Right atrium auricular region (tissue), 2 donors: Measurements from ENCODE around the gene HK3. TPM values are rescaled to one million over a fixed set of nuclear protein-coding genes. Genes with fewer than 3 reads are reported as not detected.

Source experiments
- DNase-seq: peaks from one replicate; pipeline ENCODE4 v3.0.0-alpha.2; 2019; ENCODE audit warnings: low spot score
- H3K27ac ChIP-seq, 2 donors: fragments of 200-600 bp; sonication (generic); 1 replicate in 1 of 2; 2 replicates in 1 of 2; pipeline ENCODE4 v1.5.1; 2016 to 2019
- H3K27me3 ChIP-seq, 2 donors: fragments of 200-600 bp; sonication (generic); one replicate each; pipeline versions ENCODE4 v1.5.1 to v1.6.0; 2017 to 2019
- H3K36me3 ChIP-seq: fragments of 200-600 bp; sonication (generic); one replicate; pipeline ENCODE4 v1.5.1; 2016
- H3K4me1 ChIP-seq, 2 donors: fragments of 200-600 bp; sonication (generic); one replicate each; pipeline versions ENCODE4 v1.5.1 to v1.6.0; 2017 to 2019
- H3K4me3 ChIP-seq, 2 donors: fragments of 200-600 bp; sonication (generic); 1 replicate in 1 of 2; 2 replicates in 1 of 2; pipeline ENCODE4 v1.5.1; 2017 to 2019; ENCODE audit warnings: mild to moderate bottlenecking in 1 of 2, moderate library complexity in 1 of 2
- H3K9me3 ChIP-seq, 2 donors: fragments of 200-600 bp; sonication (generic); one replicate each; pipeline ENCODE4 v1.5.1; 2019
- total RNA-seq, 2 donors: library from RNA; depleted of rRNA; stranded (reverse); fragments of >200 nt; gene quantifications; one replicate each; pipeline ENCODE4 v1.1.0, GENCODE V29; 2016
- TF ChIP-seq, protein P1 (sequence below), 2 donors: fragments of 200-600 bp; sonication (generic); IDR thresholded peaks; one replicate each; pipeline ENCODE4 v1.5.1; 2019; ENCODE audit warnings: antibody characterized with exemption in 2 of 2

Gene HK3
- total RNA-seq, 2 donors from 2014 or later = 0.85 to 4.4 TPM

DNA sequence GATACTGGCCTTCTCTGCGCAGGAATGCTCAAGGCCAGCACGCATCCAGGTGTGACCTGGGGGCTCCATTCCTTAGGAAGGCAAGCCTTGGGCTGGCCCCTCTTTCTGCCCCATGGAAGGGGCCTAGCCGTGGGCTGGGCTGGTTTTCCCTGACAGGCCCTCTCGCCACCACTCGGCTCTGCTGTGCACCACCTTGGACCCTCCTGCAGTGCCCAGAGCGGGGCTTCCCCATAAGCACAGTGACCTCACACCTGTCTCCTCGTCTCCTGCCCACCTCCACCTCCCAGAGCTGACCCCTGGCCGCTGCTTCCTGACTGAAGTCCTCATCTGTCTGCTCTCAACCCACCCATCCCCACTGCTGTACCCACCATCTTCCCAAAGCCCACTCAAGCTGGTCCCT, 67.7 kb downstream of the HK3 start:
- Histone ChIP-seq H3K4me1 (no peaks in the 10 kb centered on the region), H3K36me3 (no peaks in the 10 kb centered on the region), H3K27ac (no peak overlapping the region), H3K4me3 (no peak overlapping the region), H3K27me3 (no peaks in the 10 kb centered on the region), H3K9me3 (no peaks in the 10 kb centered on the region)
- no peak for DNase-seq
- TF ChIP-seq, protein P1, sequence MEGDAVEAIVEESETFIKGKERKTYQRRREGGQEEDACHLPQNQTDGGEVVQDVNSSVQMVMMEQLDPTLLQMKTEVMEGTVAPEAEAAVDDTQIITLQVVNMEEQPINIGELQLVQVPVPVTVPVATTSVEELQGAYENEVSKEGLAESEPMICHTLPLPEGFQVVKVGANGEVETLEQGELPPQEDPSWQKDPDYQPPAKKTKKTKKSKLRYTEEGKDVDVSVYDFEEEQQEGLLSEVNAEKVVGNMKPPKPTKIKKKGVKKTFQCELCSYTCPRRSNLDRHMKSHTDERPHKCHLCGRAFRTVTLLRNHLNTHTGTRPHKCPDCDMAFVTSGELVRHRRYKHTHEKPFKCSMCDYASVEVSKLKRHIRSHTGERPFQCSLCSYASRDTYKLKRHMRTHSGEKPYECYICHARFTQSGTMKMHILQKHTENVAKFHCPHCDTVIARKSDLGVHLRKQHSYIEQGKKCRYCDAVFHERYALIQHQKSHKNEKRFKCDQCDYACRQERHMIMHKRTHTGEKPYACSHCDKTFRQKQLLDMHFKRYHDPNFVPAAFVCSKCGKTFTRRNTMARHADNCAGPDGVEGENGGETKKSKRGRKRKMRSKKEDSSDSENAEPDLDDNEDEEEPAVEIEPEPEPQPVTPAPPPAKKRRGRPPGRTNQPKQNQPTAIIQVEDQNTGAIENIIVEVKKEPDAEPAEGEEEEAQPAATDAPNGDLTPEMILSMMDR (IDR thresholded peaks at IDR 0.05) = no peak

GRCh38 chr5:176830995-176831423, 68.1 kb downstream of the HK3 start:
- Histone ChIP-seq H3K27ac (no peak overlapping the region), H3K4me3 (no peak overlapping the region), H3K36me3 (no peaks in the 10 kb centered on the region), H3K9me3 (no peaks in the 10 kb centered on the region), H3K4me1 (no peaks in the 10 kb centered on the region), H3K27me3 (no peaks in the 10 kb centered on the region)
- TF ChIP-seq, protein P1 (IDR thresholded peaks at IDR 0.05) = no peak
- no peak for DNase-seq

Other genes starting within 250 kb of the HK3 start
- not detected for gene UNC5A, start 88.8 kb downstream of the HK3 start, total RNA-seq
- 10 to 100 TPM; 18.9 to 27.4 TPM for gene UIMC1, start 107.4 kb upstream of the HK3 start, total RNA-seq
- gene ZNF346, start 123.3 kb upstream of the HK3 start, total RNA-seq = 1 to 10 TPM; 8.5 TPM
- gene FGFR4, start 187.6 kb upstream of the HK3 start, total RNA-seq = 1 to 10 TPM in 1 of 2 donors, under 1 TPM in 1; 0.48 to 1.5 TPM
- 10 to 100 TPM; 25.4 to 26.7 TPM for gene NSD1, start 234.4 kb upstream of the HK3 start, total RNA-seq